IPS-NIHi7 (cell line): Measurements from ENCODE around the gene RIBC2.
"Not testable (repeated sequence)": the region's sequence is repeated elsewhere in the genome, so short reads cannot be mapped to it uniquely, and the experiment has no call there.

ENCODE experiments used
- DNase-seq: peaks from one replicate; pipeline ENCODE4 v3.0.0; 2012; ENCODE audit warnings: mixed read lengths; ENCODE audit errors: extremely low spot score

Gene RIBC2

GRCh38 chr22:45413368-45414211 is at the start of gene RIBC2, which contains the start of gene SMC1B:
TSS of gene RIBC2 (plus strand) at chr22:45413693. CDS start at chr22:45413887, 194 bp downstream.
TSS of gene SMC1B (minus strand) at chr22:45413599. CDS start at chr22:45413567, 32 bp downstream.
- peak; percentile 94 for DNase-seq

DNA sequence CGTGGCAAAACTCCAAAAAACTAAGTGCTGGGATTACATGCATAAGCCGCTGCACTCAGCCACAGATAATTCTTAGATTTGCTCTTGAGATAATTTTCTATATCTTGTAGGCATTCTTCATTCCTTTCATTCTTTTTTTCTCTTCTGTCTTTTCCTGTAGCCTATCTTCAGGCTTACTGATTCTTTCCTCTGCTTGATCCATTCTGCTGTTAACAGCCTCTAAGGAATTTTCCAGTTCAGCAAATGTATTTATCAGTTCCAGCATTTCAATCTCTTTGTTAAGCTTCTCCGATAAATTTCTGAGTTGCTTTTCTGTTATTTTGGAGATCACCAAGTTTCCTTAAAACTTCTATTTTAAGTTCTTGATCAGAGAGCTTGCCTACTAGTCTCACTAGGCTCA is 46.8 kb upstream of the RIBC2 start:
- no peak for DNase-seq

DNA sequence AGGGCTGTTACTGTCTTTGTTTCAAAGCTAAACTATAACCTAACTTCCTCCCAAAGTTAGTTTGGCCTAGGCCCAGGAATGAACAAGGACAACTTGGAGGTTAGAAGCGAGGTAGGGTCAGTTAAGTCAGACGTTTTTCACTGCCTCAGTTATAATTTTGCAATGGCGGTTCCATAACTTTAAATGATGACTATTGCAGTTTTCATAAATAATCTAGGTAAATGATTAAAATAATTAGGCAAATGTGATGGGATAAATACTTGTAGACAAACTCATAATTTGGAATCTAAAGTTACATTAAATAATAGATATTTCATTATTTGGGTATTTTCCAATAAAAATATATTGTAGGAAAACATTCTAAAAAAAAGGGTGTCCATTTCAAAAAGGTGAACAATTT is 39.9 kb upstream of the RIBC2 start:
- not testable (repeated sequence) for DNase-seq

DNA sequence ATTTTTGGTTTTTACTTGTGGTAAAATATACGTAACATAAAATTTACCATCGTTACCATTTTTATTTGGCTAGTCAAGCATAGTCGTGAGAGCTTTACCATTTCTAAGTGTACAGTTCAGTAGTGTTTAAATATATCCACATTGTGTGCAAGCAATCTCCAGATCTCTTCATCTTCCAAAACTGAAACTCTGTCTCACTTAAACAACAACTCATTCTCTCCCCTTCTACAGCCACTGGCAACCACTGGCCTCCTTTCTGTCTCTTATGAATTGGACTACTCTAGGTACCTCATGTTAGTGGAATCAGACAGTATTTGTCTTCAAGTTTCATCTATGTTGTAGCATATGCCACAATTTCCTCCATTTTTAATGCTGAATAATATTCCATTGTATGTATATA is 37.5 kb upstream of the RIBC2 start:
- DNase-seq, result no peak

DNA sequence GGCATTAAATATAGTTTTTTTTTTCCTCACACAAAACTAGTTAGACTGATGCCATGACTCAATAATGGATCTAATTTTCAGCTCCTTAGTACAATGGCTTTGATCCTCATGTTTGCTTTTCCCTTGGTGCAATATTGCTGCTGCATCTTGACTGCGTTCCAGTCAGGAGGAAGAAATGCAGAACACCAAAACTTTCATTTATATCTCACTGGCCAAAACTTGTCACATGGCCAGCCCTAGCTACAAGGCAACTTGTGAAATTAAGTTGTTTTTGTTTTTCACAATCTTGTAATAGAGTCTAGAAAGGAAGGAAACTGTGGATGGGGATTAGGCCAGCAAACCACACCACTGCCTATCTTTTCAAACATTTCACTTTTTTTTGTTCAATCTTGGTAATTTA is 36.8 kb upstream of the RIBC2 start:
- no peak for DNase-seq

- no peak for DNase-seq
Measured at GRCh38 chr22:45381348-45381747, 32.1 kb upstream of the RIBC2 start.

- DNase-seq, result no peak
Measured at GRCh38 chr22:45389546-45389945, 23.9 kb upstream of the RIBC2 start.

GRCh38 chr22:45397806-45398205 is 15.7 kb upstream of the RIBC2 start:
- no peak for DNase-seq

GRCh38 chr22:45398214-45398613 is 15.3 kb upstream of the RIBC2 start:
- no peak for DNase-seq

GRCh38 chr22:45399712-45400445 is 13.6 kb upstream of the RIBC2 start:
- no peak for DNase-seq

GRCh38 chr22:45402466-45402985 is 11.0 kb upstream of the RIBC2 start:
- no peak for DNase-seq

- DNase-seq, result no peak
Measured at GRCh38 chr22:45407793-45408192, 5.7 kb upstream of the RIBC2 start.

- DNase-seq, result no peak
Measured at GRCh38 chr22:45413013-45413367, 503 bp upstream of the RIBC2 start.

DNA sequence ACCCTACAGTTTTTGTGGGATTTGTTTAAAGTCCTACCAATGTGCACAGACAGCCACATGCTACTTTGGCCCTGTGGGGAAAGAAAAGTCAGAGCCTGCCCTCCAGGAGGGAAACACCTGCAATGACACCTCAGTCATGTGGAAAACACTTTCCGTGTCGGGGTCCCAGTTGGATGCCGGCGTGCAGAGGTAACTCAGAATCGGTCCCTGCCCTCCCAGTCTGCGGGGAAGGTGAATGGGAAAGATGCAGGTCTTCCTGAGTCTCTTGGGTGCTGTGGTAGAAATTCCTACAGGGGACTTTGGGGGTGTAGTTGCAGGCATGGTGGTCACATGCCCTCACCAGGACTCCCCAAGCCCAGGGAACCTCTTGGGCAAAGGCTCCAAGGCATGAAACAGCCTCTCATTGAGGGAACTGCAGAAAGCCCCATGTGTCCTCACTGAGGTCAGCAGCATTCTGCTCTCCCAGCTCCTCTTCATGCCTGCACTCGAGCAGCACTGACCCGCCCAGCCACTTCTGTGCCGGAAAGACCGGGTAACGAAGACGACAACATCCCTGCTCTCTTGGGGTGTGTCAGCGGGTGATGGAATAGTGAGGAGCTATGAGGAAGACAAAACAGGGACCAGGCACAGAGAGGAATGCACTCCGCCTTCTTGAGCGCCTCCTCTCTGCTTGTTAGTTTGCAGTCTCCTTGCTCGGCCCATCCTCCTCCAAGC is 4.7 kb downstream of the RIBC2 start:
- DNase-seq, result no peak

GRCh38 chr22:45418770-45419138 is 5.3 kb downstream of the RIBC2 start:
- DNase-seq, result no peak

- no peak for DNase-seq
Measured at GRCh38 chr22:45420011-45420410, 6.5 kb downstream of the RIBC2 start.

DNA sequence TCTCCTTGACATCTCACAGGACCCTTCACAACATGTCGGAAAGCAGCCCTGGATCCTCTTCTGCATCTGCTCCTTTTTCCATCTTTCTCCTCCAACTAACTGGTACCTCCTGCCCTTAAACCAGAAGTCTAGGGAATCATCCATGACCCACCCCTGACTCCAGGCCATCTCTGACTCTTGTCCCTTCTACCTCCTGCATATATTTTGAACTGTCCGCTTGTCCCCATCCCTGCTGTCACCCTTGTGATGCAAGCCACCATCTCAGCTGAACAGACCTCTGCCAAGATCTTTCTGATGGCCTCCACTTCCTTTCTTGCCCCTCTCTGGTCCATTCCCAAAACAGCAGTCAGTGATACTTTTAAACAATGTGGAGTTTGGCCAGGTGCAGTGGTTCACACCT is 7.0 kb downstream of the RIBC2 start:
- DNase-seq, result no peak

DNA sequence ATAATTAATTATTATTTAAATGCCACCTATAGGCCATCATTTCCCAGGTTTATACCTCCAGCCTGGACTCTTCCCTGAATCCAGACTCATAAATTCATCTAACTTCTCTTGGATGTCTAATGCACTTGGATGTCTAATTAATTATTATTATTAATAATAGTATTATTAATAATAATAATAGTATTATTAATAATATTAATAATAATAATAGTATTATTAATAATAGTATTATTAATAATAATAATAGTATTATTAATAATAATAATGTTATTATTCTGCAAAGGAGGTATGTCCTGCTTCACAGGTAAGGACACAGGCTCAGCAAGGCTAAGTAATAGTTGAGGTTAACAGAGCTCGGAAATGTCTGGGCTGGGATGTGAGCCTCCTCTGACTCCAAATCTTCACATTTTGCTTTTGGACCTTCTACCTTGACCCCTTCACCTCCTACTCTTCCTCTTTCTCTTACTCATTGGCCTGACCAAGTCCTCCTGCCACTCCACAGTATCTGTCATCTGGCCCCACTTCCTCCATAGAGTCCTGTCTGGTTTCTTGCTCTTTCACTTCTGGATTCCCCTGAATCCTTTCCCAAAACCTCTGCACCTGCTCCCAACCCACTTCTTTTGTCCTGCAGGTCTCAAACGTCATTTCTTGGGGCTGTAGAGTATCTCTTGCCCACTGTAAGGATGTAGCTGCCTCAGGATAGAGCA is 8.0 kb downstream of the RIBC2 start:
- no peak for DNase-seq

- DNase-seq, result no peak
Measured at GRCh38 chr22:45422237-45422983, 8.9 kb downstream of the RIBC2 start.

DNA sequence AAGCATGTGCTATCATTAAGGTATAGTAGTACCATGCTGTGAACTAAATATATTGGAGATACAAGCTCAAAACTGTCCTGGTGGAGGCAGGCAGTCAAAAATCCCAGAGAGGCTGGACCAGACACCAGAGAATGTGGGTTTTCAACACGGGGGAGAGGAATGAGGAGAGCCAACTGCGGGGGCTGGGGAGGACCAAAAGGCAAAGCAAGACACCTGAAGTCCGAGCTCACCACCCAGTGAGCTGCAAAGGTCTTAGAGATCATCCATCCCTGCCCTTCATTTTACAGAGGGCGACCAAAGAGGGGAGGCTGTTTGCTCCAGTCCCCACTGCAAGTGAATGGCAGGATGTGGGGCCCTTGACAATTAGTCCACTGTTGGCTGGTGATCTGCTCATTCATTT is 10.0 kb downstream of the RIBC2 start:
- no peak for DNase-seq

DNA sequence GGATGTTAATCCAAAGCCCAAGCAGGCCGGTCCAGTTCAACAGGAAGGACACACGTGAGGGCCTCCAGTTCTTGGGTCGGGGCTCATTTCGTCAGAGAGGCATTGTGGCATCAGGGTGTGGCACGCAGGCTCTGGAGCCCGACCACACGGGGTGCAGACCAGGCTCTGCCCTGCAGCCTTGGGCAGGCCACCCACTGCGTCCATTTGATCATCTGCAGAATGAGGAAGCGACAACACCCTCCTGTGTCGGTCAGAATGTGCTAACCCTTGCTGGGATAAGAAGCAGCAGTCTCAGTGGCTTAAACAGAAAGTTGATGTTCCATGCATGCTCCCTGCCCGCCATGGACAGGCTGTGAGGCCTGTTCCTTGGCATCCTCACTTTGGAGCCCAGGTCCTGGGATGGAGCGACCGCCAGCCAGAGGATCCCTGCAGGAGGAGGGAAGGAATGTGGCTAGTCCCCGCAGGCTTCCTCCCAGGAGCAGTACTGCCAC is 10.8 kb downstream of the RIBC2 start:
- no peak for DNase-seq
